Stimulated activated CD8-positive, alpha-beta memory T cell treated with anti-CD3 and anti-CD28 coated beads, Interleukin-7, amount 100 ng/mL, for 1 hour (primary cell): ENCODE measurements around the gene GNPTG.

ENCODE experiments used
- DNase-seq, 2 donors: peaks; one replicate each; pipeline ENCODE4 v3.0.0-alpha.2; 2020; ENCODE audit warnings: low read depth in 2 of 2

The GNPTG gene

GRCh38 chr16:1351582-1352362, at the start of gene GNPTG, which contains the start of gene TSR3:
Gene GNPTG, plus strand, starts transcription at chr16:1351931. Its CDS starts 35 bp downstream, at chr16:1351966.
Gene TSR3, minus strand, starts transcription at chr16:1351878. Its CDS starts 74 bp downstream, at chr16:1351804.
- peak; percentile 67 to 69 for DNase-seq

GRCh38 chr16:1305823-1306222, 45.9 kb upstream of the GNPTG start:
- DNase-seq, result no peak

GRCh38 chr16:1306334-1306733, 45.4 kb upstream of the GNPTG start:
- DNase-seq, result no peak

- no peak for DNase-seq
Observed at GRCh38 chr16:1308036-1308976, 43.4 kb upstream of the GNPTG start.

GRCh38 chr16:1308977-1309885, 42.5 kb upstream of the GNPTG start, which contains the start of gene UBE2I:
Gene UBE2I, plus strand, starts transcription at chr16:1309636. Its CDS starts 4,395 bp downstream, at chr16:1314031.
- DNase-seq, result peak; percentile 93 to 97

- DNase-seq, result peak in 1 of 2 donors; percentile 23
Observed at GRCh38 chr16:1309888-1310831, 41.6 kb upstream of the GNPTG start.

GRCh38 chr16:1310832-1311200, 40.9 kb upstream of the GNPTG start:
- DNase-seq, result no peak

- no peak for DNase-seq
Observed at GRCh38 chr16:1311212-1311737, 40.5 kb upstream of the GNPTG start.

- no peak for DNase-seq
Observed at GRCh38 chr16:1311738-1312466, 39.8 kb upstream of the GNPTG start.

- DNase-seq, result no peak
Observed at GRCh38 chr16:1312467-1312816, 39.3 kb upstream of the GNPTG start.

GRCh38 chr16:1312903-1313302, 38.8 kb upstream of the GNPTG start:
- DNase-seq, result no peak

- DNase-seq, result no peak
Observed at GRCh38 chr16:1313721-1314369, 37.9 kb upstream of the GNPTG start.

GRCh38 chr16:1314399-1315068, 37.2 kb upstream of the GNPTG start:
- DNase-seq, result no peak

GRCh38 chr16:1315081-1316032, 36.4 kb upstream of the GNPTG start:
- no peak for DNase-seq

GRCh38 chr16:1316033-1316405, 35.7 kb upstream of the GNPTG start:
- no peak for DNase-seq

GRCh38 chr16:1317479-1318267, 34.1 kb upstream of the GNPTG start:
- DNase-seq, result no peak

- no peak for DNase-seq
Observed at GRCh38 chr16:1318268-1318545, 33.5 kb upstream of the GNPTG start.
